Measurements from ENCODE around the gene FKBP5. TPM values are rescaled to one million over a fixed set of nuclear protein-coding genes. Genes with fewer than 3 reads are reported as not detected.

FKBP5 gene
- total RNA-seq, 2 experiments from 2014 or later = 202 to 208 TPM

DNA sequence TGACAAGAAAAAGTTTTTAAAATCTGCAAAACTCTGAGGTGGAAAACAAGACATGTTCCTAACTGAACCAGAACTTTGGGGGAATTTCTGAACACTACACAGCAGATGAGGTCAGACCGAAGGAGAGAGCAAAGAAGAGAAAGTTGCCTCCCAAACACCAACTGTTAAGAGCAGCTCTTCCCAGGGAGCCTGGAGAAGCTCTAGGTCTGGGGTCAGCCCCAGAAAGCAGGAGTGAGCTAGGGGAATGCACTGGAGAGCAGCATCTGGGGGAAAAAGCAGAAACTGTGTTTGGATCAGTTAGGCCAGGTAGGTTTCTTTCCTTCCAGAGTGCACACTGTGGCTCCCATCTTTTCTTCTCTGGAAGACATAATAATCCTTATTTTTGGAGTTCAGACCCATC, 41.3 kb downstream of the FKBP5 start:
- CTCF ChIA-PET = no interaction called here

DNA sequence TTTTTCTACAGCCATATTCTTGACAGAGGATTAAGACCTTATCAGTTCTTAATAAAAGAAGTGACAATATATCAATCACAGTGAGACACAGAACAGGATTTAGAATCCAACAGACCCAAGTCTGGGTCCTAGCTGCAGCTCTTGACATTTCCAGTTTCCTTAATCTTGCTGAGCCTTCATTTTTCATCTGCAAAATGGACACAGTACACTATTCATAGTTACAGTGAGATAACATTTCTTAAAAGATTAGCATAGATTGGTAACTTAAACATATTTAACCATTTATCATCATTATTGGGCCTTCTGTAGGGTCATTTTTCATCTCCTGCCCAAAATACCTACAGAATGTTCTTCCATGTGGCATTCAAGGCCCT, 45.6 kb downstream of the FKBP5 start:
- CTCF ChIA-PET = interaction anchor here (0.6 to 2.0 kb wide), 7 partner anchors 11 to 93 kb away, joined by 3 to 16 read pairs (median 6); partner anchors contain the start of gene ARMC12
- DNase-seq = no peak
- peaks cover 44% of the 10 kb centered on the region for H3K36me3 Mint-ChIP-seq (ENCODE audit: low read depth)
- H3K4me3 Mint-ChIP-seq = no peak overlapping the region
- no peaks in the 10 kb centered on the region for H3K9me3 Mint-ChIP-seq
- no peaks in the 10 kb centered on the region for H3K27me3 Mint-ChIP-seq (ENCODE audit: low read depth)
- intact Hi-C loops (cut with micrococcal nuclease) = no loop called here
- peaks cover 75% of the 10 kb centered on the region for H3K4me1 Mint-ChIP-seq (ENCODE audit: low read depth)
- peak overlapping the region; percentile 48 for H3K27ac Mint-ChIP-seq

More for the DNA sequence above, 41.3 kb downstream of the FKBP5 start:
- Mint-ChIP-seq H3K4me3 (no peak overlapping the region), H3K36me3 (ENCODE audit: low read depth) (peaks cover 32% of the 10 kb centered on the region), H3K4me1 (ENCODE audit: low read depth) (peaks cover 76% of the 10 kb centered on the region), H3K9me3 (no peaks in the 10 kb centered on the region), H3K27ac (peak overlapping the region; percentile 20), H3K27me3 (ENCODE audit: low read depth) (no peaks in the 10 kb centered on the region)
- intact Hi-C loops (cut with micrococcal nuclease) = no loop called here
- DNase-seq = no peak

DNA sequence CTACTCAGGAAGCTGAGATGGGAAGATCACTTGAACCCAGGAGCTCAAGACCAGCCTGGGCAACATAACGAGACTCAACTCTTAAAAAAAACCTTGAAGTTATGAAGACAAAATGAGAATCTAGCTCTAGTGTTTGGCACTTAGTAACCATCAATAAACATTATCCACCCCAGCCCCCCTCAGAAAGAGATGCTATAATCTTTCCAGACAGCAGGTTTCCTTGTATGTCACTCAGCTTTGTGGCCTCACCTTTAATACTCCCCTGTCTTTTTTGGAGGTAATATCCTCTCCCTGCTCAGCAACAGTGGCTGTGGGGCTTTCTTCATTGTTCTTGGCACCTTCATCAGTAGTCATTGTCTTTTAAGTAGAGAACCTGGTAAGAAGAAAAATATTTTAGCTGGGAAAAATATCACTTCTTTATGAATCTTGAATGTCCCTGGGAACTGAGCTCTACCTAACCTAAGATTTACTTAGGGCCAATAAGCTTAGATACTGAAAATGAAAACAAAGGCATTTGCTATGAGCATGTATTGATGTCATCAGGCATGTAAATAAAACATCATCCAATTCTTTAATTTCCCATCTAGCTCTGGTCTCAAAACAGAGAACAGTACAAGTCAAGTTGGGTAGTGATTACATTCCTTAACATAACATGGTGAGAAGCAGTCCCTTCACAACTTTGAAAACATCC, 46.1 kb downstream of the FKBP5 start:
- H3K9me3 Mint-ChIP-seq = no peaks in the 10 kb centered on the region
- no peaks in the 10 kb centered on the region for H3K27me3 Mint-ChIP-seq (ENCODE audit: low read depth)
- CTCF ChIA-PET = interaction anchor here (0.6 to 2.0 kb wide), 9 partner anchors 10 to 93 kb away, joined by 3 to 16 read pairs (median 5); partner anchors contain the start of gene ARMC12
- peaks cover 74% of the 10 kb centered on the region for H3K4me1 Mint-ChIP-seq (ENCODE audit: low read depth)
- DNase-seq = no peak
- intact Hi-C loops (cut with micrococcal nuclease) = no loop called here
- peak overlapping the region; percentile 48 for H3K27ac Mint-ChIP-seq
- no peak overlapping the region for H3K4me3 Mint-ChIP-seq
- H3K36me3 Mint-ChIP-seq (ENCODE audit: low read depth) = peaks cover 46% of the 10 kb centered on the region

DNA sequence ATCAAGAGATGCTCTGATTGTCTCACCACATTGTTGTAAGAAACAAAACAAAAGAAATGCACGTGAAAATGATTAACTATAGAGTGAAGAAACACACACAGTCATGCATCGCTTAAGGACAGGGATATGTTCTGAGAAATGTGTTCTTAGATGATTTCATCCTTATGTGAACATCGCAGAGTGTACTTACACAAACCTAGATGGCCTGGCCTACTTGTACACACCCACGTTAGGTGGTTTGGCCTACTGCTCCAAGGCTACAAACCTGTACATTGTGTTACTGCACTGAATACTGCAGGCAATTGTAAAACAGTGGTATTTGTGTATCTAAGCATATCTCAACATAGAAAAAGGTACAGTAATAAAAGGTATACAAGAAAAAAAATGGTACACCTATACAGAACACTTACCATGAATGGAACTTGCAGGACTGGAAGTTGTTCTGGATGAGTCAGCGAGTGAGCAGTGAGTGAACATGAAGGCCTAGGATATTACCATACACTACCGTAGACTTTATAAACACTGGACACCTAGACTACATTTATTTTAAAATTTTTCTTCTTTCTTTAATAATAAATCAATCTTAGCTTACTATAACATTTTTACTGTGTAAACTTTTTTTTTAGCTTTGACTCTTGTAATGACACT, 48.6 kb downstream of the FKBP5 start:
- intact Hi-C loops (cut with micrococcal nuclease) = no loop called here
- Mint-ChIP-seq H3K27me3 (ENCODE audit: low read depth) (no peaks in the 10 kb centered on the region), H3K27ac (no peak overlapping the region), H3K4me3 (no peak overlapping the region), H3K36me3 (ENCODE audit: low read depth) (peaks cover 52% of the 10 kb centered on the region), H3K9me3 (no peaks in the 10 kb centered on the region), H3K4me1 (ENCODE audit: low read depth) (peaks cover 68% of the 10 kb centered on the region)
- DNase-seq = no peak
- CTCF ChIA-PET = interaction anchor here (1.3 kb wide), 1 partner anchor 16 kb away, joined by 4 read pairs; no protein-coding TSS in a partner anchor

DNA sequence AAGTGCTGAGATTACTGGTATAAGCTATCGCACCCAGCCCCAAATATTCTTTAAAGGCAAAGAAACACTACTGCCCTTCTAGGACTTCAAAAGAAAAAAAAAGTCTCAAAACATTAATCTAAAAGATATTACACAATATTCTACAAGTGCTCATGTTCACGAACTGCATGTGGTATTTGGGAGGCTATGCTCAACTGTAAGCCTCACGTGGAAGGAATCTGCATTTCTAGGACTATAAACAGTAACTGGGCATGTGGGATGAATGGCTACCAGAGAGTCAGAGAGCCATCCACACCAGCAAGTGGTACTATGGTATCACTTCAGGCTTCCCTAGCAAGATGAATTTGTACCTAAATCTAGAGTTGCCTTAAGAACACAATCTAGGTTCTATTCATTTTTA, 50.0 kb downstream of the FKBP5 start:
- H3K36me3 Mint-ChIP-seq (ENCODE audit: low read depth) = peaks cover 56% of the 10 kb centered on the region
- no peak for DNase-seq
- intact Hi-C loops (cut with micrococcal nuclease) = no loop called here

DNA sequence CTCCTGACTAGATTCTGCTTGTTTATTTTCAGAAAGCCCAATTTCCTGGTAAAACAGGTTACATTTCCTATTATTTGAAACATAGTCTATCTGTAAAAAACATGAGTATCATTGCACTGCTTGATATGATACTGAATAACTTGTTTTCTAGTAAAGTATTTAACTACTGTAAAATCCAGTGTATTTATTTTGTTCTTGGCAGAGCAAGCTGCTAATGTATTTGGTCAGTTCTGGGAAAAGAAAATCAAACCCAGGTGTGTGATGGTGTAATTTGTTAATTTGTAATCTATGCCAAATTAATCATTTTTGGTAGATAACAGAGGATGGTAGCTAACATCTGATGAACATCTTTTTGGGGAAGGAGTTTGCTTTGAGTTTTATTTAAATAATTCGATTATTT, 50.8 kb downstream of the FKBP5 start:
- Mint-ChIP-seq H3K4me1 (ENCODE audit: low read depth) (peaks cover 56% of the 10 kb centered on the region), H3K27ac (peak overlapping the region; percentile 41), H3K4me3 (no peak overlapping the region), H3K36me3 (ENCODE audit: low read depth) (peaks cover 50% of the 10 kb centered on the region), H3K27me3 (ENCODE audit: low read depth) (no peaks in the 10 kb centered on the region), H3K9me3 (no peaks in the 10 kb centered on the region)
- no peak for DNase-seq
- CTCF ChIA-PET = interaction anchor here (0.6 to 3.0 kb wide), 6 partner anchors 14 to 161 kb away, joined by 3 to 19 read pairs (median 4); partner anchors contain the start of gene ARMC12
- intact Hi-C loops (cut with micrococcal nuclease) = no loop called here

More for the DNA sequence above, 50.0 kb downstream of the FKBP5 start:
- peaks cover 64% of the 10 kb centered on the region for H3K4me1 Mint-ChIP-seq (ENCODE audit: low read depth)
- H3K4me3 Mint-ChIP-seq = no peak overlapping the region
- H3K27ac Mint-ChIP-seq = no peak overlapping the region
- no peaks in the 10 kb centered on the region for H3K27me3 Mint-ChIP-seq (ENCODE audit: low read depth)
- CTCF ChIA-PET = interaction anchor here (1.1 to 3.0 kb wide), 3 partner anchors 14 to 98 kb away, joined by 3 to 19 read pairs (median 6); partner anchors contain the start of gene ARMC12
- no peaks in the 10 kb centered on the region for H3K9me3 Mint-ChIP-seq

DNA sequence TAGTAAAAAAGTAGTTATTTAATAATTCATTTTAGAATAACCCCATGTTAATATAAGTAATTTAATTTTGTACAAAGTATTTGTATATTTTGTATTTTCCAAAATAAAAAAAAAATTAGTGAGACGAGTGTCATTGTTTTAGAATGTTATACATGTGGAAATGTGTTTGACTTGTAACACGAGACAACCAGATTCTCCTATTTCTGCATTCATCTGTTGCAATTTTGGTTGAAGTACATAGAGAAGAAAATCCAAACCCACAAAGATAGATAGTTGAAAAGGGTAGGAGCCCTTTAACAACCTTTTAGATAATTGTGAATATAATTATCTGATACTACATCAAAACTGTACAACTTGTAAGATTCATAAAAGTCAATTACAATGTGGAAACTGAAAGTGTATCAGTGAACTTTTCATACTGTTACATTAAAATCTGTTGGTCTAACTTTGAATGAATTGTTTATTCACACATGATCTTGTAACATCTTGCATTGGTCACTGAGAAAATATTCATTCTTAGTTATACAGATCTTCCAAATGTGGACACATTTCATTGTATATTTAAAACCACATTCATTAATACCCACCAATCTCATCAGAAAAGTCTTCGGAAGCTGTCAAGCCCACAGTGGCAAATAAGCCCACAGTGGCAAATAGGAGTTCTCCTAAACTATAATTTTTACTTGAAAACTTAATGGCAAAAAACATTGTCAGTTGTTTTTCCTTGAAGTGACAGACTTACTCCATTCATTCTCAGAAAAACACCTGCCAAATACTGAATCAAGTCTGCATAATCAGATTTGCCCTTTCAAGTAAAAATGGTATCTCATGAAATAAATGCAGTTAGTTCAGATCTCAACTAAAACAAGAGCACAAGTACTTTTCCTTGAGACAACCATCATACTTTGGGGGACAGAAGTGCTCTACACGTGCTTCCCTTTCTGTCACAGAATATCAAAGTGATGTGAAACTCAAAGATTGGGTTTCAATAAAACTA, 52.8 kb downstream of the FKBP5 start:
- CTCF ChIA-PET = interaction anchor here (3.0 kb wide), 1 partner anchor 101 kb away, joined by 19 read pairs; the partner anchor contains the start of gene ARMC12
- no peaks in the 10 kb centered on the region for H3K9me3 Mint-ChIP-seq
- peak overlapping the region; percentile 89 for H3K27ac Mint-ChIP-seq
- no peaks in the 10 kb centered on the region for H3K27me3 Mint-ChIP-seq (ENCODE audit: low read depth)
- H3K4me1 Mint-ChIP-seq (ENCODE audit: low read depth) = peaks cover 55% of the 10 kb centered on the region
- intact Hi-C loops (cut with micrococcal nuclease) = no loop called here
- H3K36me3 Mint-ChIP-seq (ENCODE audit: low read depth) = peaks cover 53% of the 10 kb centered on the region
- DNase-seq = no peak
- no peak overlapping the region for H3K4me3 Mint-ChIP-seq

DNA sequence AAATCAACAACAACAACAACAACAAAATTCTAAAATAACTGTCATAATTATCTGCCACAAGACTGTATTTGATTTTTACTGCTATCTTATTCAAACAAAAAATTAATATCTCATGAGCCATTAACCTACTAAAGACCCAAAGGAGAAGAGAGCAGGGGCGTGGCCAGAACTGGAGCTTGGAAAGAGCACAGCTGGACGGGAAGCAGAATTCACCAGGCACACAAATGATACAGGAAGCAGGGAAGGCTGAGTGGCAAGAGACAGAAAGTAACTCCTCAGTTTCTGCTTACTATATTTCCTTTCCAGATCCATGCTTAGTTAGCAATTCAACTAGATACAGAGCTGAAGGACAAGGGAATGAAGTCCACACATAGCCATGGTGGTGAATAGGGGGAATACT, 54.4 kb downstream of the FKBP5 start:
- no peaks in the 10 kb centered on the region for H3K27me3 Mint-ChIP-seq (ENCODE audit: low read depth)
- DNase-seq = no peak
- peaks cover 54% of the 10 kb centered on the region for H3K36me3 Mint-ChIP-seq (ENCODE audit: low read depth)
- intact Hi-C loops (cut with micrococcal nuclease) = no loop called here
- H3K4me1 Mint-ChIP-seq (ENCODE audit: low read depth) = peaks cover 54% of the 10 kb centered on the region
- H3K4me3 Mint-ChIP-seq = no peak overlapping the region
- H3K9me3 Mint-ChIP-seq = no peaks in the 10 kb centered on the region
- CTCF ChIA-PET = interaction anchor here (1.6 kb wide), 1 partner anchor 10 kb away, joined by 3 read pairs; no protein-coding TSS in a partner anchor
- peak overlapping the region; percentile 47 for H3K27ac Mint-ChIP-seq

DNA sequence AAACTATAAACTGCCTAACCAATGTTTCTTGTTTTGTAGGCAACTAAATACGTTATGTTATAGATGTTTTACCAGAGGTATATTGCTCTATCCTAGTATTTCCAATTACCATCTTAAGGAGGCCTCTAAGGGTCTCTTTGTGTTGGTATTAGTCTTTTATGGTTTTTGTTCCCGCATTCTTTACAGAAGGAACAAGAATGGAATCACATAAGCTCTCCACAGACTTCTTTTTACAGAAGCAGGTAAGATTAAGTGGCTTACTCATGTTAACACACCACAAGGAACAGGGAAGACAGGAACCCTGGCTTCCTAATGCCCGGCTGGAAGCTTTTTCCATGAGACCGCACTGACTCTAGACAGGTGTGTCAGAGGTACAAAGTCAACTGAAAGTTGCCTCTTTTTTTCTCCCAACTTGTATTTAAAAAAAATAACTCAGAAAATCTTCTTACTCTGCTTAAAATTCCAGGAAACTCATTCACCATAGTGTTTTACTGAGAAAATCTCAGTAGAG, 55.1 kb downstream of the FKBP5 start:
- peak overlapping the region; percentile 53 for H3K27ac Mint-ChIP-seq
- H3K9me3 Mint-ChIP-seq = no peaks in the 10 kb centered on the region
- peaks cover 56% of the 10 kb centered on the region for H3K36me3 Mint-ChIP-seq (ENCODE audit: low read depth)
- intact Hi-C loops (cut with micrococcal nuclease) = no loop called here
- no peaks in the 10 kb centered on the region for H3K27me3 Mint-ChIP-seq (ENCODE audit: low read depth)
- peaks cover 55% of the 10 kb centered on the region for H3K4me1 Mint-ChIP-seq (ENCODE audit: low read depth)
- no peak overlapping the region for H3K4me3 Mint-ChIP-seq
- CTCF ChIA-PET = interaction anchor here (0.6 to 1.6 kb wide), 4 partner anchors 9 to 101 kb away, joined by 3 to 5 read pairs (median 4); no protein-coding TSS in a partner anchor
- DNase-seq = no peak

DNA sequence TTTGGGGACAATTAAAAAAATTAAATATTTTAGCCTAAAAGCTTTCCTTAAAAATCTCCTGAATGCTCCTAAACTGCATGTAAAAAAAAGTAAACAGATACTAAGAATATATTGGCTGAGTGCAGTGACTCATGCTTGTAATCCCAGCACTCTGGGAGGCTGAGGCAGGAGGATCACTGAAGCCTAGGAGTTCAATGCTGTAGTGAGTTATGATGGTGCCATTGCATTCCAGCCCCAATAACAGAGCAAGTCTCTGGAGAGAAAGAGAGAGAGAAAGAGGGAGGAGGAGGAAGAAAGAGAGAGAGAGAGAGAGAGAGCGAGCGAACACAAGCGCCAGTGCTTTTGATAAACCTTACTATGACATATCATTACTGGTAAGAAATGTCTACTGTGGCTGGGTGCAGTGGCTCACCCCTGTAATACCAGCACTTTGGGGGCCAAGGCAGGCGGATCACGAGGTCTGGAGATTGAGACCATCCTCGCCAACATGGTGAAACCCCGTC, 58.8 kb downstream of the FKBP5 start:
- CTCF ChIA-PET = interaction anchor here (2.0 kb wide), 1 partner anchor 107 kb away, joined by 7 read pairs; no protein-coding TSS in a partner anchor
- H3K36me3 Mint-ChIP-seq (ENCODE audit: low read depth) = peaks cover 40% of the 10 kb centered on the region
- H3K4me1 Mint-ChIP-seq (ENCODE audit: low read depth) = peaks cover 30% of the 10 kb centered on the region

DNA sequence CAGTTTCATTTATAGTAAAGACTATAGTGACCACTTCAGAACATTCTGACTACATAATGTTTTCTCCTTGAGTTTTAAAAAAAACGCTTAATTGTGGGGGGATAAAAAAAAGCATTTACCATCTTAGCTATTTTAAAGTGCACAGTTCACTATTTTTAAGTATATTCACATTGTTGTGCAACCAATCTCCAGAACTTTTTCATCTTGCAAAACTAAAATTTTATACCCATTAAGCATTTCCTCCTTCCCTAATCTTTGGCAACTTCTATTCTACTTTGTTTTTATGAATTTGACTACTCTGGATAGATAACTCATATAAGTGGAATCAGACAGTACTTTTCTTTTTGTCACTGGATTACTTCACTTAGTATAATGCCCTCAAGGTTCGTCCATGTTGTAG, 62.3 kb downstream of the FKBP5 start:
- CTCF ChIA-PET = interaction anchor here (0.8 to 3.7 kb wide), 4 partner anchors 13 to 110 kb away, joined by 4 to 26 read pairs (median 14); partner anchors contain the start of gene ARMC12
- no peak overlapping the region for H3K27ac Mint-ChIP-seq
- DNase-seq = no peak
- H3K36me3 Mint-ChIP-seq (ENCODE audit: low read depth) = peaks cover 49% of the 10 kb centered on the region
- H3K27me3 Mint-ChIP-seq (ENCODE audit: low read depth) = no peaks in the 10 kb centered on the region
- no peaks in the 10 kb centered on the region for H3K9me3 Mint-ChIP-seq
- intact Hi-C loops (cut with micrococcal nuclease) = no loop called here
- H3K4me3 Mint-ChIP-seq = no peak overlapping the region
- peaks cover 54% of the 10 kb centered on the region for H3K4me1 Mint-ChIP-seq (ENCODE audit: low read depth)

More for the DNA sequence above, 58.8 kb downstream of the FKBP5 start:
- Mint-ChIP-seq H3K27ac (peak overlapping the region; percentile 61), H3K4me3 (no peak overlapping the region), H3K9me3 (no peaks in the 10 kb centered on the region), H3K27me3 (ENCODE audit: low read depth) (no peaks in the 10 kb centered on the region)
- no peak for DNase-seq
- intact Hi-C loops (cut with micrococcal nuclease) = no loop called here

Measured in activated naive CD4-positive, alpha-beta T cell treated with anti-CD3 and anti-CD28 coated beads for 36 hours (primary cell).